C4-2B (cell line): ENCODE data around the gene ATN1.

Source experiments
- H3K27ac ChIP-seq: fragments of 450-650 bp; 2 replicates; pipeline ENCODE4 v1.5.1; 2017
- ZFX ChIP-seq: fragments of 450-650 bp; IDR thresholded peaks from 2 replicates; pipeline ENCODE4 v1.6.1; 2017
- TF ChIP-seq, protein P1 (sequence below): fragments of 450-650 bp; conservative IDR thresholded peaks from 2 replicates; pipeline ENCODE4 v1.5.1; 2017; ENCODE audit warnings: mild to moderate bottlenecking

The ATN1 gene

GRCh38 chr12:6950811-6951540 lies 23.2 kb downstream of the ATN1 start, which contains the start of gene PTPN6:
PTPN6 (plus strand) TSS chr12:6951356; CDS start chr12:6951513, 157 bp downstream.
- TF ChIP-seq, protein P1, sequence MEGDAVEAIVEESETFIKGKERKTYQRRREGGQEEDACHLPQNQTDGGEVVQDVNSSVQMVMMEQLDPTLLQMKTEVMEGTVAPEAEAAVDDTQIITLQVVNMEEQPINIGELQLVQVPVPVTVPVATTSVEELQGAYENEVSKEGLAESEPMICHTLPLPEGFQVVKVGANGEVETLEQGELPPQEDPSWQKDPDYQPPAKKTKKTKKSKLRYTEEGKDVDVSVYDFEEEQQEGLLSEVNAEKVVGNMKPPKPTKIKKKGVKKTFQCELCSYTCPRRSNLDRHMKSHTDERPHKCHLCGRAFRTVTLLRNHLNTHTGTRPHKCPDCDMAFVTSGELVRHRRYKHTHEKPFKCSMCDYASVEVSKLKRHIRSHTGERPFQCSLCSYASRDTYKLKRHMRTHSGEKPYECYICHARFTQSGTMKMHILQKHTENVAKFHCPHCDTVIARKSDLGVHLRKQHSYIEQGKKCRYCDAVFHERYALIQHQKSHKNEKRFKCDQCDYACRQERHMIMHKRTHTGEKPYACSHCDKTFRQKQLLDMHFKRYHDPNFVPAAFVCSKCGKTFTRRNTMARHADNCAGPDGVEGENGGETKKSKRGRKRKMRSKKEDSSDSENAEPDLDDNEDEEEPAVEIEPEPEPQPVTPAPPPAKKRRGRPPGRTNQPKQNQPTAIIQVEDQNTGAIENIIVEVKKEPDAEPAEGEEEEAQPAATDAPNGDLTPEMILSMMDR, result no peak
- no peak for TF ChIP-seq ZFX
- no peak within 1 kb of the TSS for H3K27ac ChIP-seq

GRCh38 chr12:6951551-6952120 lies 23.9 kb downstream of the ATN1 start:
- H3K27ac ChIP-seq, result no peak overlapping the region
- TF ChIP-seq, protein P1, result no peak
- TF ChIP-seq ZFX, result no peak

DNA sequence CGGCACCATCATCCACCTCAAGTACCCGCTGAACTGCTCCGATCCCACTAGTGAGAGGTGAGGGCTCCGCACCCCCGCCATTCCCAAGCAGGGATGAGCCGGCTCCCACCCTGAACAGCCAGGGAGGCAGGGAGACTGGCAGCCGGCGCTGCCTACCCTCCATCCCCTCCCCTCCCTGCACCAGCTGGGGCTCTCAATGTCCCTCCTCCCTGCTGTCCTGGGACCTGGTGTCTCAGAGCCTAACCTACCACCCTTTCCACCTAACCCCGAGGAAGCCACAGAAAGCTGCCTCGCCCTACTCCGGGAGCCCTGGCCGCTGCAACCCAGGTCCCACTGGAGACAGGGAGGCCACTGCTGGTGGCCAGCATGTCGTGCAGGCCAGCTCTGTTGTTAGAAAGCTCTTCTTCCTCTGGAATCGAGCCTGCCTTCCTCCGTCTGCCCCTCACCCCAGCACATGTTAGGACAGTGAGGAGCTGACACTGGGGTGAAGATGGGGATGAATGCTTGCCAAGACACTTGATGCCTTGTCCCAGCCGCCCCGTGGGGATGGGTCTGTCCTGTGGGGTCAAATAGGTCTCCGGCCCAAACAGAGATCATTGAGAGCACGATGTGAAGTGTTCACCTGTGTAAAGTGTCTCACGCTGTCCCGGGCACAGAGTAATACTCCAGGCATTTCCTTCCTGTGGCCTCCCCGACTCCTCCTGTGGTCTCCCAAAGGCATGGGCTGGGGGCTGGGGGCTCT lies 24.5 kb downstream of the ATN1 start:
- no peak overlapping the region for H3K27ac ChIP-seq
- TF ChIP-seq, protein P1, result no peak
- TF ChIP-seq ZFX, result no peak

GRCh38 chr12:6952863-6953441 lies 25.2 kb downstream of the ATN1 start:
- no peak for TF ChIP-seq ZFX
- TF ChIP-seq, protein P1, result no peak
- no peak overlapping the region for H3K27ac ChIP-seq

- TF ChIP-seq, protein P1, result no peak
- TF ChIP-seq ZFX, result no peak
- H3K27ac ChIP-seq, result no peak overlapping the region
Measured at GRCh38 chr12:6953442-6954315, 25.9 kb downstream of the ATN1 start.

DNA sequence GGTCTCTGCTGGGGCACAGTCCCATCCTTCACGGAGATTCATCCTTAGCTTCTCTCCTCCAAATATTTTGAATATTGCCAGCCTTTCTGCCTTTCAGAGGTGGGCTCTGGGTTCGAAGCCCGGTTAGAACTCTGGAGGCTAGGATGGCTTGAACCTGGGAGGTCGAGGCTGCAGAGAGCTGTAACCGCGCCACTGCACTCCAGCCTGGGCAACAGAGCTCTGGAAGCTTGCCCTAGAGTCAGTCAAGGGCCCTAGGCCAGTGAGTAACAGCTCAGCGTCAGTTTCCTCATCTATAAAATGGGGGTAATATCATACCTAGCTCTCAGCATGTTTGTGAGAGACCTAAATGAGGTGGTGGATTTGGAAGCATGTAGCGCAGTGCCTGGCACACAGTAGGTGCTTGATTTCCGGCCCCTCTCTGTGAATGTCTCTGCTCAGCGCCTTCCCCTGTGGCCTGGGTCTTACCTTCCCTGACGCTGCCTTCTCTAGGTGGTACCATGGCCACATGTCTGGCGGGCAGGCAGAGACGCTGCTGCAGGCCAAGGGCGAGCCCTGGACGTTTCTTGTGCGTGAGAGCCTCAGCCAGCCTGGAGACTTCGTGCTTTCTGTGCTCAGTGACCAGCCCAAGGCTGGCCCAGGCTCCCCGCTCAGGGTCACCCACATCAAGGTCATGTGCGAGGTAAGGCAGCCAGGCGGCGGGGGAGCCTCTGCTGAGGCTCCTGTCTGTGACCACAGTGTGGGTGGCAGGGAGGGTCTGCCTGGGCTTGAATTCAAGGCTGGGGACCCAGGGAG lies 26.8 kb downstream of the ATN1 start:
- no peak for TF ChIP-seq ZFX
- TF ChIP-seq, protein P1, result no peak
- no peak overlapping the region for H3K27ac ChIP-seq
